Measurements from ENCODE around the gene GPR132. TPM values are rescaled to one million over a fixed set of nuclear protein-coding genes. Genes with fewer than 3 reads are reported as not detected.

The GPR132 gene
- total and polyA plus RNA-seq, 2 of the 13 experiments (the other 11 are each of a cell fraction or from before 2014, with no cell fraction given), result not detected

DNA sequence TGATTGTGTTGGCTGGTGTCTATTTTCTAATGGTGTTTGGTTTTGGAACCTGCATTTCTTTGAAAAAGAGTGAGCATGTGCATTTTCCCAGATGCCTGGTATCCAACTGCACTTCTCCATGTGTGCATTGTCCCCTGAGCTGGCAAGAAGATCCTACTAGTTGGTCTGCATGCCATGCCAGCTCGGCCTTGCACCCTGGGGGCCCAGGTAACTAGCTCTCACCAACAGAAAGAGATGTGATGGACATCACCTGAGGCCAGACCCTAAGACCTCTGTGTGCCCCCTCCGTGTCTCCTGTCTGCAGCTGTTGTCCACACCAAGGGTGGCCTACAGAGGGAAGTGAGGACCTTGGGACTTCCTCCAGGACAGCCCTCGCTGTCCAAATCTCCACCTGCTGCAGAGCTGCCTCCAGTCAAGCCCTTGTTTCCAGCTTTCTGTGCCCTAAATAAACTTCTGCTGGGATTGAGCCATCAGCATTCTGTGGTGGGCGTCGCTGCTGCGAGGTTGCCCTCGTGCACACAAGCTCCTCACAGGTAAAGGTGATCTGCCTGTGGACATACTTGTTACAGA lies 30.1 kb upstream of the GPR132 start:
- FAIRE-seq (no peak), ATAC-seq (no peak), DNase-seq (ENCODE audit: low spot score) (no peak)
- Histone ChIP-seq H3K9ac (ENCODE audit: insufficient read depth, low read depth, low read length) (no peak overlapping the region), H3K27ac (ENCODE audit: extremely low read length, insufficient read depth, low read length) (no peak overlapping the region), H4K20me1 (ENCODE audit: insufficient read depth, low read length) (peaks cover under 1% of the 10 kb centered on the region; the same call in 1 of the 2 replicates), H3K4me2 (ENCODE audit: low read depth, low read length) (no peak overlapping the region), H3K79me2 (ENCODE audit: insufficient read depth, low read length) (no peaks in the 10 kb centered on the region), H3K4me1 (ENCODE audit: insufficient read depth, low read length) (peaks cover 32% of the 10 kb centered on the region), H3K36me3 (replicated peaks in 1 of 2; ENCODE audit: control insufficient read depth in 1 of 2, insufficient read depth in 2 of 2, low read length in 2 of 2) (no peaks in the 10 kb centered on the region), H3K27me3 (ENCODE audit: control insufficient read depth in 1 of 2, insufficient read depth in 2 of 2, low read length in 2 of 2) (peaks cover 5 to 40% of the 10 kb centered on the region in 2 experiments; a peak in 4 of 5 replicates), H3K4me3 (replicated peaks in 1 of 3; ENCODE audit: insufficient read depth in 1 of 3, low read depth in 2 of 3, low read length in 3 of 3) (no peak overlapping the region), H3K9me3 (ENCODE audit: low read length) (peaks cover 3% of the 10 kb centered on the region; the same call in 1 of the 2 replicates), H2AFZ (ENCODE audit: low read length) (no peak overlapping the region)
- intact Hi-C loops (cut with micrococcal nuclease; ENCODE audit: unreplicated experiment), result no loop called here
- ChIA-PET POLR2A (no interaction called here), CTCF (ENCODE audit: low intra/inter-chr PET ratio, low total read pairs) (no interaction called here)
- in situ Hi-C loops (cut with HindIII; ENCODE audit: extremely low pct_ligation_motif_present, low pct_unique_long_range_greater_than_20kb), result loop anchor here (10.0 kb wide), 1 partner anchor 49 kb away; no protein-coding TSS in a partner anchor
- WGBS (ENCODE audit: low lambda C conversion rate), result 0% methylated on average over 1 of the region's 7 CpGs
- TF ChIP-seq AHR (CRISPR knock-in tag; IDR thresholded peaks at IDR 0.05) (no peak), ZNF343 (CRISPR knock-in tag; IDR thresholded peaks at IDR 0.05) (no peak), ZNF615 (CRISPR knock-in tag; IDR thresholded peaks at IDR 0.05; ENCODE audit: borderline replicate concordance) (no peak), CBX2 (IDR thresholded peaks at IDR 0.05; ENCODE audit: low read depth, low read length) (no peak), CBX2 (CRISPR knock-in tag; IDR thresholded peaks at IDR 0.05; ENCODE audit: low read depth) (no peak), ZNF468 (CRISPR knock-in tag; IDR thresholded peaks at IDR 0.05) (no peak), ZNF441 (CRISPR knock-in tag; IDR thresholded peaks at IDR 0.05; ENCODE audit: borderline replicate concordance) (no peak), HNRNPLL (IDR thresholded peaks at IDR 0.05; ENCODE audit: low read depth, low read length, poor library complexity, severe bottlenecking) (no peak), ZNF746 (CRISPR knock-in tag; IDR thresholded peaks at IDR 0.05) (no peak), ZNF430 (CRISPR knock-in tag; IDR thresholded peaks at IDR 0.05) (no peak)
- TF ChIP-seq, protein P1, sequence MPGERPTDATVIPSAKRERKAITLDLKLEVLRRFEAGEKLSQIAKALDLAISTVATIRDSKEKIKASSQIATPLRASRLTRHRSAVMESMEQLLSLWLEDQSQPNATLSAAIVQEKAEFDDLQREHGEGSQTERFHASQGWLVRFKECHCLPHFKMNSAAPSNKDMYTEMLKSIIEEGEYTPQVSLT (CRISPR knock-in tag; IDR thresholded peaks at IDR 0.05; ENCODE audit: borderline replicate concordance, low read depth), result no peak
- no TSS peak for BruUV-seq (replicated peaks)

Data from HepG2 (cell line).